A549 treated with AZD2906 at 1 μM for 4 hours (cell line): ENCODE data around the gene RBP2. TPM values are rescaled to one million over a fixed set of nuclear protein-coding genes. Genes with fewer than 3 reads are reported as not detected.

Experiments
- total RNA-seq: library from RNA; stranded (reverse); fragments of 200-300 nt; extraction: Qiagen RNA extraction; gene quantifications from 5 replicates; pipeline ENCODE4 v1.2.3, GENCODE V29; 2022

The RBP2 gene
- total RNA-seq, result not detected in 5 replicates

GRCh38 chr3:139476348-139476747, at the start of gene RBP2:
Gene RBP2, minus strand, starts transcription at chr3:139476516. Its CDS starts 57 bp downstream, at chr3:139476459.

Other genes starting within 250 kb of the RBP2 start
- 42.2 to 50.6 TPM (median 42.4 TPM) in 5 replicates for gene MRPS22, start 132.5 kb downstream of the RBP2 start, total RNA-seq
- gene COPB2, start 86.9 kb downstream of the RBP2 start, total RNA-seq, result 58.9 to 79.1 TPM (median 63.4 TPM) in 5 replicates
- 4.3 to 6.9 TPM (median 4.9 TPM) in 5 replicates for gene RBP1, start 63.2 kb upstream of the RBP2 start, total RNA-seq
- 1.0 to 1.7 TPM (median 1.2 TPM) in 5 replicates for gene NMNAT3, start 201.5 kb upstream of the RBP2 start, total RNA-seq